Stomach (tissue), 9 donors: ENCODE data around the gene DSG4. TPM values are rescaled to one million over a fixed set of nuclear protein-coding genes. Genes with fewer than 3 reads are reported as not detected.

ENCODE experiments used
- DNase-seq, 2 donors: peaks; one replicate each; pipeline versions ENCODE4 v3.0.0 to v3.0.0-alpha.2; 2013 to 2019
- H3K27ac ChIP-seq, 5 donors: fragments of 200-600 bp in 4 of 5; sonication (generic) in 4 of 5; one replicate each; pipeline ENCODE4 v1.5.1; 2013 to 2019; ENCODE audit warnings: mild to moderate bottlenecking in 1 of 5, moderate library complexity in 1 of 5
- H3K27me3 ChIP-seq, 3 donors: fragments of 200-600 bp; sonication (generic); one replicate each; pipeline ENCODE4 v1.5.1; 2017 to 2019; ENCODE audit warnings: mixed run types in 1 of 3
- H3K36me3 ChIP-seq, 4 donors: fragments of 200-600 bp; sonication (generic); 1 replicate in 3 of 4; 2 replicates in 1 of 4; pipeline ENCODE4 v1.5.1; 2016 to 2019
- H3K4me1 ChIP-seq, 4 donors: fragments of 200-600 bp; sonication (generic); one replicate each; pipeline ENCODE4 v1.5.1; 2016 to 2019
- H3K4me3 ChIP-seq, 4 donors: fragments of 200-600 bp; sonication (generic) in 3 of 4; one replicate each; pipeline ENCODE4 v1.5.1; 2016 to 2019; ENCODE audit warnings: mild to moderate bottlenecking in 1 of 4
- H3K9me3 ChIP-seq, 4 donors: fragments of 200-600 bp; sonication (generic); one replicate each; pipeline ENCODE4 v1.5.1; 2016 to 2019
- EP300 ChIP-seq: sonication (generic); formaldehyde crosslinking; IDR thresholded peaks from one replicate; pipeline ENCODE4 v1.6.1; 2017; ENCODE audit warnings: antibody characterized with exemption
- POLR2A ChIP-seq, 4 donors: fragments of 450-650 bp; IDR thresholded peaks; one replicate each; pipeline ENCODE4 v1.6.1; 2016; ENCODE audit warnings: antibody characterized with exemption in 4 of 4, control low read depth in 2 of 4, mild to moderate bottlenecking in 1 of 4, moderate library complexity in 1 of 4
- POLR2AphosphoS5 ChIP-seq, 3 donors: sonication (generic); formaldehyde crosslinking; IDR thresholded peaks; one replicate each; pipeline ENCODE4 v1.6.1; 2016; ENCODE audit warnings: antibody characterized with exemption in 3 of 3
- WGBS, 5 donors: extraction: QIAGEN DNeasy Blood & Tissue Kit in 3 of 5; methylation state at CpG; one replicate each; pipeline versions ENCODE4 v1.1.5 to v1.1.7; 2013 to 2018; 5-methylcytosine and 5-hydroxymethylcytosine counted together
- intact Hi-C: fragments of 100-400 bp; cut with DNase I; formaldehyde crosslinking; loops from one replicate; pipeline ENCODE4 v1.15.1; 2023; ENCODE audit warnings: low total_unique reads
- polyA plus RNA-seq, 3 donors: library from polyadenylated mRNA; stranded (reverse); fragments of 200-250 nt; gene quantifications; one replicate each; pipeline ENCODE4 v1.2.3, GENCODE V29; 2013
- small RNA-seq, 4 donors: library from RNA; depleted of rRNA; stranded (forward); fragments of <200 nt; gene quantifications; one replicate each; pipeline ENCODE3, GENCODE V24; 2016
- total RNA-seq, 5 donors: library from RNA; depleted of rRNA; stranded (reverse); fragments of >200 nt; gene quantifications; one replicate each; pipeline versions ENCODE4 v1.1.0 to v1.2.3, GENCODE V29; 2014 to 2016
- TF ChIP-seq, protein P1 (sequence below), 7 experiments: fragments of 450-650 bp in 4 of 7; fragments of 200-600 bp in 3 of 7; sonication (generic) in 3 of 7; IDR thresholded peaks; one replicate each; pipeline ENCODE4 v1.5.1; 2016 to 2019; ENCODE audit warnings: antibody characterized with exemption in 7 of 7, control low read depth in 2 of 7, mild to moderate bottlenecking in 1 of 7
- donor health status: healthy with polysubstance abuse.
- donor health status: Bipolar disorder and iron deficiency.
- donor health status: healthy.

Gene DSG4
- total and polyA plus RNA-seq, 8 donors: 0.55 to 0.76 TPM; not detected in 6

DNA sequence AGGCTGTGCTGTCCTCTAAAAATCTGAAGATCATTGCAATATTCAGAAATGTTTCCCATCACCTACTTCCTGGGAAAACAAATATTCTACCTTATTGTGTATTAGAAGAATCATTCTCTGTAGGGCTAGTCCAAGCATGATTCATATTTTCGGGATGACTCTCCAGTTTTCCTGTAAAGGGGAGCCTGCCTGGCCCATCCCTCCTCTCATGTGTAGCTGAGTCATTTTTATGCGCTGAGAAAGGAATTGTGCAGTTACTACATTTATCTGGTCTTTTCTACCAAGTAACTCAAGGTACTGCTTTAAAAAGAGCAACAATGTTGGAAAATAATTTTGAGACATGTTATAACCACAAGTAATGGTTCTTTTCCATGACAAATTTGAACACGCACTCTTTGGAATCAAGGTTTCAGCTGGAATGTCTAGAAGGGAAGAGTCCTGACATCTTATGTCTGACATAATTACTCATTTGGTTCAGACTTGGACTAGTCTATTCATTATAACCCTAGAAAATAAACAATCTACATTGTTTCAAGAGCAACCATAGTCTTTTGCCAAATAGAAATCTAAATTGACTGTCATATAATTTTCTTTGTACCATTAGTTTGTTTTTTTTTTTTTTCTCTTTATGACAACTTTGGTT, 77.6 kb downstream of the DSG4 start:
- H3K4me1 ChIP-seq: no peaks in the 10 kb centered on the region
- TF ChIP-seq EP300 (no peak), POLR2AphosphoS5 (IDR thresholded peaks at IDR 0.05) (no peak), POLR2A (IDR thresholded peaks at IDR 0.05) (no peak)
- TF ChIP-seq, protein P1, sequence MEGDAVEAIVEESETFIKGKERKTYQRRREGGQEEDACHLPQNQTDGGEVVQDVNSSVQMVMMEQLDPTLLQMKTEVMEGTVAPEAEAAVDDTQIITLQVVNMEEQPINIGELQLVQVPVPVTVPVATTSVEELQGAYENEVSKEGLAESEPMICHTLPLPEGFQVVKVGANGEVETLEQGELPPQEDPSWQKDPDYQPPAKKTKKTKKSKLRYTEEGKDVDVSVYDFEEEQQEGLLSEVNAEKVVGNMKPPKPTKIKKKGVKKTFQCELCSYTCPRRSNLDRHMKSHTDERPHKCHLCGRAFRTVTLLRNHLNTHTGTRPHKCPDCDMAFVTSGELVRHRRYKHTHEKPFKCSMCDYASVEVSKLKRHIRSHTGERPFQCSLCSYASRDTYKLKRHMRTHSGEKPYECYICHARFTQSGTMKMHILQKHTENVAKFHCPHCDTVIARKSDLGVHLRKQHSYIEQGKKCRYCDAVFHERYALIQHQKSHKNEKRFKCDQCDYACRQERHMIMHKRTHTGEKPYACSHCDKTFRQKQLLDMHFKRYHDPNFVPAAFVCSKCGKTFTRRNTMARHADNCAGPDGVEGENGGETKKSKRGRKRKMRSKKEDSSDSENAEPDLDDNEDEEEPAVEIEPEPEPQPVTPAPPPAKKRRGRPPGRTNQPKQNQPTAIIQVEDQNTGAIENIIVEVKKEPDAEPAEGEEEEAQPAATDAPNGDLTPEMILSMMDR (IDR thresholded peaks at IDR 0.05): no peak
- H3K4me3 ChIP-seq: no peak overlapping the region
- no peaks in the 10 kb centered on the region for H3K9me3 ChIP-seq
- H3K36me3 ChIP-seq: no peaks in the 10 kb centered on the region
- H3K27me3 ChIP-seq: no peaks in the 10 kb centered on the region
- no peak overlapping the region for H3K27ac ChIP-seq
- 56 to 86% (median 80%) methylated on average over 3 of the region's 3 CpGs for WGBS, 5 donors
- intact Hi-C loops: no loop called here
- DNase-seq: no peak

Small RNA genes lying within 50 kb of the gene (small RNA-seq; reads per million reads assigned to genes)
- 0 reads per million in 4 donors for gene RF00019
- 0 reads per million in 4 donors for gene RNU6-167P

Other genes with a start within 250 kb of the DSG4 start
- not detected for gene DSC1, start 213.9 kb upstream of the DSG4 start, total RNA-seq
- gene DSC1, start 213.9 kb upstream of the DSG4 start, polyA plus RNA-seq: under 1 TPM in 1 of 3 donors, not detected in 2; 0.03 TPM
- gene DSG1, start 58.6 kb upstream of the DSG4 start, total RNA-seq: 1 to 10 TPM in 1 of 5 donors, not detected in 4; 1.8 TPM
- under 1 TPM in 1 of 3 donors, not detected in 2; 0.03 TPM for gene DSG1, start 58.6 kb upstream of the DSG4 start, polyA plus RNA-seq
- 1 to 10 TPM in 1 of 5 donors, under 1 TPM in 1, not detected in 3; 0.73 to 1.2 TPM for gene DSG3, start 71.0 kb downstream of the DSG4 start, total RNA-seq
- gene DSG3, start 71.0 kb downstream of the DSG4 start, polyA plus RNA-seq: 10 to 100 TPM in 1 of 3 donors, under 1 TPM in 1, not detected in 1; 0.31 to 47.6 TPM
- 100 to 1,000 TPM in 1 of 5 donors, 10 to 100 TPM in 4; 12.5 to 130 (median 42.0) TPM for gene DSG2, start 121.4 kb downstream of the DSG4 start, total RNA-seq
- gene DSG2, start 121.4 kb downstream of the DSG4 start, polyA plus RNA-seq: 10 to 100 TPM in 1 of 3 donors, 1 to 10 TPM in 2; 6.1 to 16.1 (median 9.3) TPM
- 10 to 100 TPM in 1 of 5 donors, 1 to 10 TPM in 1, not detected in 3; 2.5 to 24.8 TPM for gene TTR, start 215.1 kb downstream of the DSG4 start, total RNA-seq
- gene TTR, start 215.1 kb downstream of the DSG4 start, polyA plus RNA-seq: 10 to 100 TPM in 1 of 3 donors, 1 to 10 TPM in 2; 6.1 to 15.3 (median 8.0) TPM